Right renal pelvis (tissue), 4 donors: ENCODE data around the gene BARX2. TPM values are rescaled to one million over a fixed set of nuclear protein-coding genes. Genes with fewer than 3 reads are reported as not detected.
"Not testable (repeated sequence)": the region's sequence is repeated elsewhere in the genome, so short reads cannot be mapped to it uniquely, and the experiment has no call there.

Source experiments
- DNase-seq, 4 donors: peaks; one replicate each; pipeline ENCODE4 v3.0.0-alpha.2; 2013; ENCODE audit warnings: low read depth in 4 of 4, low spot score in 3 of 4, missing footprints in 1 of 4
- polyA plus RNA-seq, 4 donors: library from polyadenylated mRNA; unstranded; fragments of 120-200 nt; gene quantifications; one replicate each; pipeline ENCODE4 v1.2.1, GENCODE V29; 2013; ENCODE audit not compliant: insufficient read length in 4 of 4

The BARX2 gene
- polyA plus RNA-seq: 1 to 10 TPM in 2 of 4 donors, under 1 TPM in 2; 0.44 to 1.2 (median 0.94) TPM

GRCh38 chr11:129375751-129376657 is at the start of gene BARX2:
Gene BARX2 (plus strand): TSS chr11:129375848. CDS start chr11:129376036, 188 bp downstream.
- DNase-seq: peak in 3 of 4 donors; percentile 58 to 65 (median 64)

- no peak for DNase-seq
Measured at GRCh38 chr11:129326921-129327320, 48.7 kb upstream of the BARX2 start.

GRCh38 chr11:129327708-129328107 is 47.9 kb upstream of the BARX2 start:
- DNase-seq: not testable (repeated sequence)

GRCh38 chr11:129328756-129329155 is 46.9 kb upstream of the BARX2 start:
- DNase-seq: no peak

GRCh38 chr11:129331217-129331616 is 44.4 kb upstream of the BARX2 start:
- no peak for DNase-seq

- peak; percentile 44 to 53 (median 50) for DNase-seq
Measured at GRCh38 chr11:129331871-129332274, 43.8 kb upstream of the BARX2 start.

GRCh38 chr11:129333873-129334272 is 41.8 kb upstream of the BARX2 start:
- DNase-seq: no peak

GRCh38 chr11:129344301-129344940 is 31.2 kb upstream of the BARX2 start:
- not testable (repeated sequence) for DNase-seq

- DNase-seq: no peak
Measured at GRCh38 chr11:129346916-129347315, 28.7 kb upstream of the BARX2 start.

- no peak for DNase-seq
Measured at GRCh38 chr11:129348813-129349212, 26.8 kb upstream of the BARX2 start.

GRCh38 chr11:129352676-129353075 is 23.0 kb upstream of the BARX2 start:
- DNase-seq: no peak

GRCh38 chr11:129354691-129355090 is 21.0 kb upstream of the BARX2 start:
- no peak for DNase-seq

- DNase-seq: no peak
Measured at GRCh38 chr11:129359748-129360147, 15.9 kb upstream of the BARX2 start.

GRCh38 chr11:129364143-129364654 is 11.4 kb upstream of the BARX2 start:
- DNase-seq: peak; percentile 79 to 84 (median 81)

GRCh38 chr11:129365816-129366215 is 9.8 kb upstream of the BARX2 start:
- no peak for DNase-seq

GRCh38 chr11:129366737-129367597 is 8.7 kb upstream of the BARX2 start:
- no peak for DNase-seq

GRCh38 chr11:129368889-129369672 is 6.6 kb upstream of the BARX2 start:
- no peak for DNase-seq

GRCh38 chr11:129370715-129371114 is 4.9 kb upstream of the BARX2 start:
- no peak for DNase-seq

- DNase-seq: no peak
Measured at GRCh38 chr11:129372609-129373488, 2.8 kb upstream of the BARX2 start.
